ENCODE data around the gene DNTT. TPM values are rescaled to one million over a fixed set of nuclear protein-coding genes. Genes with fewer than 3 reads are reported as not detected.
"Not testable (repeated sequence)": the region's sequence is repeated elsewhere in the genome, so short reads cannot be mapped to it uniquely, and the experiment has no call there.

The DNTT gene
- total RNA-seq, 1 donor from 2014 or later = not detected

GRCh38 chr10:96305019-96305418 lies 785 bp downstream of the DNTT start:
- ATAC-seq (no peak), DNase-seq (ENCODE audit: low spot score) (no peak)

DNA sequence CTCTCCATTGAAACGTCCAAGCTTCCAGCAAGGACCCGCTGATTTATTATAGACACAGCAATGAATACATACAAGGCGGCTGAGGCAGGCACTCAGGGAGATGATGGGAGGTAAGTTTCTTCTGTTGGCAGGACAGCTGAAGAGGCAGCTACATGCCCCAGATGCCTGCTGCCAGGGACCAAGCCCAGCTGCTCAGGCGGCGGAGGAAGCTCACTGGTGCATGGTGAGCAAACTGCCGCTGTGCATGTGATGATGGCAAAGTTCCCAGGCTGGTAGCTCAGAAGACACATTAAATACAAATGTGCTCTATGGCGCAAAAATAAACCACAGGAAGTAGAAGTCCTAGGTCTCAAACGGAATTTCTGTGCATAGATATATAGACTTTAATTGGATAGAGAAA lies 2.3 kb downstream of the DNTT start:
- peak; percentile 43 for ATAC-seq
- no peak for DNase-seq (ENCODE audit: low spot score)

GRCh38 chr10:96308854-96309253 lies 4.6 kb downstream of the DNTT start:
- not testable (repeated sequence) for DNase-seq (ENCODE audit: low spot score); ATAC-seq

DNA sequence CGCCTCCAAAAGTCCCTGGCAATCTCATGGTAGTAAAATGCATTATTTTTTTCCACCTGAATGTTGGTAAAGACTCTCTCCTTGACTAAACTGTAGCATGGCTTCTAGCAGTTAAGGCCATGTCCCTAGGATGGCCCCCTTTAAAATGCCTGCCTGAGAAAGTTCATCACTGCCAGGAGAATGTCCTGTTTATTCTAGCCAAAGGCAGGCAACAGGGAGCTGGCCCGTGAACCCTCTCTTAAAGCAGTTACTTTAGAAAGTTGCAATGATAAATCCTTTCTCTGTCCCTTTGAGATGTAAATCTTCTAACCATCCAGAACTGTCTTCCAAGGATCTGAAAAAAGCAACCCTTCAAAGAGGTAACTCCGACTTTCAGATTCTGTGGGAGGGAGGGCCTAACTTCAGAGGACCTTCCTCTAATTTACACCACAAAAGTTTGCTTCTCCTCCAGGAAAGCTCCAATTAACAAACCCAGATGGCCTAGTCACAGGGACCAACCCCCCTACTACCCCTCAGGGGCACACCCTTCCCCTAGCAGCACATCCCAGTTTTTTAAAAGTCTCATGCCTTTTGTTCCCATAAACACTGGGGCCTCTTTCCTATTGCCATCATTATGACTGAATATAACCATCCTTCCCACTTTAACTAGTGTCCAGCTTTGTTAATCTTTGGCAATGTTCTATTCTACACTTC lies 5.5 kb downstream of the DNTT start:
- ATAC-seq (no peak), DNase-seq (ENCODE audit: low spot score) (no peak)

DNA sequence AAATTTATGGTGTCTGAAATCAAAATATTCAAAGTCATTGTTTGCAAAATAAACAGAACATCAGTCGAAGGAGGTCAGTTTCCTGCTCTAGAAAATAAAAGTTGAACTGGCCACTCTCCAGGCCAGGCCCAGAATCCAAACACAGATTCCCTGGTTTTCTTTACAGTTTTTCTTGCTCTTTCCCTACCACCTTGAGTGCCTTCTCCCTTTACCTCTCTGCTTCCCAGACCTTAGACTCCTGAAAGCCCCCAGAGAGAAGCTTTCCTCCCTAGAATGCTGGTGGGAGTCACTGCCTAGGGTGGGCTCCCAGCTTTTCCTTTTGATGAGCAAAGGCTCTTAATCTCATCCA lies 6.1 kb downstream of the DNTT start:
- no peak for DNase-seq (ENCODE audit: low spot score)
- ATAC-seq = no peak

GRCh38 chr10:96311180-96311715 lies 7.0 kb downstream of the DNTT start:
- no peak for DNase-seq (ENCODE audit: low spot score)
- ATAC-seq = no peak

DNA sequence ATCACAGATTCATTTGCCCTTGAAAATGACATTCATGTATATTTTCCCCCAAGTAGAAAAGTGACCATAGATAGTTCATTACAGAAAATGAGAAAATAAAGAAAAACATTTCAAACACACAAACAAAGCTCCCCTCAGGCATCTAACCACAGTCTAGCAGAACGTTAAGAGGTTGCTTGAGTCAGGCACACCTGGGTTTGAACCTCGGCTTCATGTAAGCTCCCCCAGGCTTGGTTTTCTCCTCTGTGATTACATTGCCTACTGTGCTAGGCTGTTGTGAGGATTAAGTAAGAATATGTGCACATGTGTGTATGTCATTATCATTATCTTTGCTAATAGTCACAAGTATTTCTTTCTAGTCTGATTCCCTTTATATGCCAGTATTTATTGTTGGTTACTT lies 9.1 kb downstream of the DNTT start:
- ATAC-seq (no peak), DNase-seq (ENCODE audit: low spot score) (no peak)

DNA sequence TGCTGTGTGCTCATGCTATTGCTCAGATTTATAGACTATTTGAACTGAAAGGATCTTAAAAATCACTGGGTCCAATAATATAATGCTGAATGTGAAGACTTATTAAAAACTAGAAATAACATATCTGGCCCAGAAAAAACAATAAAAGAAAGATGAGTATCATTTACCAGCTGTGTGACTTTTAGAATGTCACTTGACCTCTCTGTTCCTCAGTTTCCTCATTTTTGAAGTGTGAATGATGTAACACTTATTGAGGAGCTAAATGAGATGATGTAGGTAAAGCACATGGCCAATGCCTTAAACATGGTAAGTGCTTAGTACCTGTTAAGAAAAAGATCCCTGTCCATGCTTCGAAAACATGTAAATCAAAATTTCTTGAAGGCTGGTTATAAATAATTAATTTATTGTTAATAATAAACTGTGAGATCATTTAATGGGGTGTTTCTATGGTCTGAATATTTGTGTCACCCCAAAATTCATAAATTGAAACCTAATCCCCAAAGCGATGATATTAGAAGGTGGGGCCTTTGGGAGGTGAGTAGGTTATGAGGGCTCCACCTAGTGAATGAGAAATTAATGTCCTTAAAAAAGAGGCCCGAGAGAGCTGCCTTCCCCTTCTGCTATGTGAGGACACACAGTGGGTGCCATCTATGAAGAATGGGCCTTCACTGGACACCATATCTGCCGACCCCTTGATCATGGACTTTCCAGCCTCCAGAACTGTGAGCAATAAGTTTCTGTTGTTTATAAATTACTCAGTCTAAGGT lies 13.0 kb downstream of the DNTT start:
- no peak for DNase-seq (ENCODE audit: low spot score)
- no peak for ATAC-seq

DNA sequence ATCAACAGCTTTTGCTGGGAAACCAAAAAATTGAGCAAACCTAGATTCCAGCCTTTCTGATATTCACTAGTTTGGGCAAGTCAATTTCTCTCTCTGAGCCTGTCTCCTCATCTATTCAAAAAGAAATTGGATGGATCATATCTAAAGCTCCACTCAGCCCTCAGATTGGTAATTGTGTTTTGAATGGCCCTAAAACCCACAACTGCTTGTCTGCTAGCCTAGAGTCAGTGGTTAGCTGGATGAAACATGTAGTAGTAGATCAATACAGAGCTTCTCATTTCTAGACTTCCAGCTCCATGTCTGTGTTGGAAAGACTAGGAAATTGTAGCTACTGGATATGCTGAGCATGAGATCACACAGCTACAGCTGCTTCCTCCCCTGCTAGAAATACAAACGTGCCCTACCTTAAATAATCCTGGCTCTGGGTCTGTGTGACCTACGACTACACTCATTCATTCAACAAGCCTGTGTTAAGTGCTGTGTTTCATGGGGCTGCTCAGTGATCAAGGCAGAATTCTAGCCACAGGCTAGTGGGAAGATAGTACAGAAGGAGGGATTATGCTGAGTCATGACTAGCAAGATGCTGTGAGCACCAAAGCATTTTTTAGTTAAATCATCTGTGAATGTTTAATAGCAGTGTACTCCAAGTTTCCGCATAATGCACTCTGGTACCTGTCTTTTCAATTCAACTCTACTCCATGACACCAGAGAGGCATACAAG lies 15.7 kb downstream of the DNTT start:
- ATAC-seq (no peak), DNase-seq (ENCODE audit: low spot score) (no peak)

DNA sequence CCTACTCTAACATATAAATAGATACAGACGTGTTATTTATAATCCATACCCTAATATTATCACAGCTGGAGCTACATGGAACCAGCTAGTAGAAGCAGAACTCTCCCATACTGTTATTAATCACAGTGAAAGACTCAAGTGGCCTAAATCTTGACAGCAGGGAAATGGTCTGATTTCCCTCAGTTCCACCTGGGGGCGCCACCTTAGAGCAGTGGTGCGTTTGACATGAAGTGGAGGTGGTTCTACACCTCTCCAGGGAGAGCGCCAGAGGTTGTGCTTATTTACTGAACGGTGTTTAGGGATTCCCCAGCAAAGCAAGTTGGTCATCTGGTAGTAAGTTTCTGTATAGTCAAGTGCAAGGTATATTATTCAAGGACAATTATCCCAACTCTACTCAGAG lies 17.6 kb downstream of the DNTT start:
- ATAC-seq (no peak), DNase-seq (ENCODE audit: low spot score) (no peak)

GRCh38 chr10:96322275-96322674 lies 18.0 kb downstream of the DNTT start:
- ATAC-seq (no peak), DNase-seq (ENCODE audit: low spot score) (no peak)

- peak; percentile 33 for ATAC-seq
- no peak for DNase-seq (ENCODE audit: low spot score)
Measured at GRCh38 chr10:96324447-96324846, 20.2 kb downstream of the DNTT start.

DNA sequence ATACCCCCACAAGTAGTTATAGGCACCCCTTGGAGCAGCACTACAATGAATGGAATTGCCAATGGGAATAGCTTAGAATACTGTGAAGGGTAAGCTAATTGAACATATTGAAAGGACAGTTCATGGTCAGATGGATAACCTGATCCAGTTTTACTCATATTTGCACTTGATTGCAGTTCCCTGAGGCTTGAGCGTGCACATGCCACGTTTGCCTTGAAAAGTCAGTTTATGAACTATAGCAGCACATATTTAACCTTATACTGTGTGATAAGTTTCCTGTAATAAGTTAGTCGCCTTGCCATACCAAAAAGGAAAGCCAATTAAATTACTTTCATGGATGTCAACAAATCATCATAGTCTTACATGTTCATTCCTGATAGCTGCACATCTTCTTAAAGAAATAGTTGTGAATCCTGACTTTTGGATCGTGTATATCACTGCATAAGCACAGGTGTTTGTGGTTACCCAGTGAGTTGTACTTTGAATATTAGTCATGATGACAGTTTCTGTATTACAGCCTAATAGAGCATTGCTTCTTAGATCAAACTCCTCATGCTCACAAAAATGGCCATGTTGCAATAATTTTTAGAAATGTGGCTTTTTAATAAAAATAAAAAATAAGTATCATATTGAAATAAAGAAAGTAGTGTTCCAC lies 21.6 kb downstream of the DNTT start:
- DNase-seq (ENCODE audit: low spot score) (no peak), ATAC-seq (no peak)

DNA sequence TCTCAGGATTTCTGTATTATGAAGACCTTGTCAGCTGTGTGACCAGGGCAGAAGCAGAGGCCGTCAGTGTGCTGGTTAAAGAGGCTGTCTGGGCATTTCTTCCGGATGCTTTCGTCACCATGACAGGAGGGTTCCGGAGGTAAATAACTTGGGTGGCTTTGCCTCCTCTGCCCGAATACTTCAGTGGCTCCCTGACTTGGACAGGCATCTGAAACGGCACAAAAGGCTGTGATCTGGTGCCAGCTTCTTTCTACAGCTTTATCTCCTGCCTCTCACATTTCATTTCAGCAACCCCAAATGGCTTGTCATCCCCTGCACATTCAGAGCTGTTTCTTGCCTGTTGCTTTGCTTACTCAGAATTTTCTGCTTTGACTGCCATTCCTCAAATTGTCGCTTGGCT lies 23.2 kb downstream of the DNTT start:
- DNase-seq (ENCODE audit: low spot score) = no peak
- ATAC-seq = no peak

GRCh38 chr10:96333101-96333500 lies 28.9 kb downstream of the DNTT start:
- no peak for DNase-seq (ENCODE audit: low spot score)
- ATAC-seq = no peak

GRCh38 chr10:96334616-96335526 lies 30.6 kb downstream of the DNTT start:
- DNase-seq (ENCODE audit: low spot score) (no peak), ATAC-seq (peak; percentile 98)

GRCh38 chr10:96337106-96337505 lies 32.9 kb downstream of the DNTT start:
- DNase-seq (ENCODE audit: low spot score) (no peak), ATAC-seq (no peak)

- ATAC-seq (no peak), DNase-seq (ENCODE audit: low spot score) (no peak)
Measured at GRCh38 chr10:96338279-96338925, 34.2 kb downstream of the DNTT start.

DNA sequence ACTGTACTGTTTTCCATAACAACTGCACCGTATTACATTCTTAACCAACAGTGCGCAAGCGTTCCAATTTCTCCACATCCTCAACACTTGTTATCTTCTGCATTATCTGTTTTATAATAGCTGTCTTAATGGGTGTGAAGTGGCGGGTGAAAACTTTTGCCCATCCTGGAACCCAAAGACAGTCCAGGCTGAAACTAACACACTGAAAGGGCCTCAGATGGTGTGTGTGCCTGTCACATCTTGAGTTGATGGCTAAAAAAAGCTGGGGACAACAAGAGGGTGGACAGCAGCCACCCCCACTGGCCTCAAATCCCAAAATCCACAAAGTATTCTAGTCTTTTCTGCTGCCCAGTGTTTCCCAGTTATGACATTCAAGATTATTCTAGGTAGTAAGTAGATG lies 35.1 kb downstream of the DNTT start:
- ATAC-seq (no peak), DNase-seq (ENCODE audit: low spot score) (no peak)
